Peyer's patch (tissue), 4 donors: ENCODE results near the gene EMC7. TPM values are rescaled to one million over a fixed set of nuclear protein-coding genes. Genes with fewer than 3 reads are reported as not detected.

Experiments used
- DNase-seq, 3 donors: peaks; one replicate each; pipeline ENCODE4 v3.0.0-alpha.2; 2017 to 2019
- H3K27ac ChIP-seq, 4 donors: fragments of 200-600 bp; sonication (generic); one replicate each; pipeline ENCODE4 v1.5.1; 2016 to 2019
- H3K27me3 ChIP-seq, 2 donors: fragments of 200-600 bp; sonication (generic); one replicate each; pipeline ENCODE4 v1.5.1; 2019
- H3K36me3 ChIP-seq, 3 donors: fragments of 200-600 bp; sonication (generic); one replicate each; pipeline ENCODE4 v1.5.1; 2016 to 2019
- H3K4me1 ChIP-seq, 4 donors: fragments of 200-600 bp; sonication (generic); one replicate each; pipeline ENCODE4 v1.5.1; 2016 to 2019
- H3K4me3 ChIP-seq, 4 donors: fragments of 200-600 bp; sonication (generic); 1 replicate in 3 of 4; 2 replicates in 1 of 4; pipeline ENCODE4 v1.5.1; 2016 to 2019; ENCODE audit warnings: mild to moderate bottlenecking in 1 of 4
- H3K9me3 ChIP-seq, 4 donors: fragments of 200-600 bp; sonication (generic); one replicate each; pipeline ENCODE4 v1.5.1; 2016 to 2019; ENCODE audit warnings: mild to moderate bottlenecking in 1 of 4
- POLR2A ChIP-seq, 2 donors: fragments of 450-650 bp; IDR thresholded peaks; one replicate each; pipeline ENCODE4 v1.5.1; 2017; ENCODE audit warnings: antibody characterized with exemption in 2 of 2, mild to moderate bottlenecking in 2 of 2, moderate library complexity in 2 of 2
- total RNA-seq, 4 donors: library from RNA; depleted of rRNA; stranded (reverse); fragments of >200 nt; gene quantifications; one replicate each; pipeline ENCODE4 v1.1.0, GENCODE V29; 2016
- TF ChIP-seq, protein P1 (sequence below), 6 experiments: fragments of 450-650 bp in 4 of 6; fragments of 200-600 bp in 2 of 6; sonication (generic) in 1 of 6; IDR thresholded peaks; one replicate each; pipeline ENCODE4 v1.5.1; 2017 to 2019; ENCODE audit warnings: antibody characterized with exemption in 6 of 6, mild to moderate bottlenecking in 3 of 6, moderate library complexity in 1 of 6

Gene EMC7
- total RNA-seq, 4 donors from 2014 or later = 20.5 to 29.8 (median 29.2) TPM; not detected in 1

DNA sequence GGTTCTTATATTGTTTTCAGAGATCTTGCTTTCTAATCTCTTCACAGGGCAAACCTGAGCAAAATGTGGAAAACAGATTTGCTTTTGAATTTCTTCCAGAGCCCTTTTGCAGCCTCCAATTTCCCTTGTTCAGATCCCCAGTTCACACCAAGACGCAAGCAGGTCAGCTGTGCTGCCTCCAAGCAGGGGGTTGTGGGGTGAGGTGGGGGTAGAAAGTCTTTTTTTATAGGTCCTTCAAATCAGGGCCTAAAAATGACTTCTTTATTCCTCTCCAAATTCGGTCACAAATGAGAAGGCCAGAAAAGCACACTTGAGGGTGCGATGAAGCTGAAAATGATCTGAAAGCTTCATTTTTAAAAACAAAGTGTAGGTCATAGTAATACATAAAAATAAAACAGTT is 36.4 kb downstream of the EMC7 start:
- TF ChIP-seq POLR2A (IDR thresholded peaks at IDR 0.05) = no peak
- TF ChIP-seq, protein P1, sequence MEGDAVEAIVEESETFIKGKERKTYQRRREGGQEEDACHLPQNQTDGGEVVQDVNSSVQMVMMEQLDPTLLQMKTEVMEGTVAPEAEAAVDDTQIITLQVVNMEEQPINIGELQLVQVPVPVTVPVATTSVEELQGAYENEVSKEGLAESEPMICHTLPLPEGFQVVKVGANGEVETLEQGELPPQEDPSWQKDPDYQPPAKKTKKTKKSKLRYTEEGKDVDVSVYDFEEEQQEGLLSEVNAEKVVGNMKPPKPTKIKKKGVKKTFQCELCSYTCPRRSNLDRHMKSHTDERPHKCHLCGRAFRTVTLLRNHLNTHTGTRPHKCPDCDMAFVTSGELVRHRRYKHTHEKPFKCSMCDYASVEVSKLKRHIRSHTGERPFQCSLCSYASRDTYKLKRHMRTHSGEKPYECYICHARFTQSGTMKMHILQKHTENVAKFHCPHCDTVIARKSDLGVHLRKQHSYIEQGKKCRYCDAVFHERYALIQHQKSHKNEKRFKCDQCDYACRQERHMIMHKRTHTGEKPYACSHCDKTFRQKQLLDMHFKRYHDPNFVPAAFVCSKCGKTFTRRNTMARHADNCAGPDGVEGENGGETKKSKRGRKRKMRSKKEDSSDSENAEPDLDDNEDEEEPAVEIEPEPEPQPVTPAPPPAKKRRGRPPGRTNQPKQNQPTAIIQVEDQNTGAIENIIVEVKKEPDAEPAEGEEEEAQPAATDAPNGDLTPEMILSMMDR (IDR thresholded peaks at IDR 0.05) = no peak
- Histone ChIP-seq H3K36me3 (no peaks in the 10 kb centered on the region), H3K27me3 (no peaks in the 10 kb centered on the region), H3K4me1 (no peaks in the 10 kb centered on the region), H3K27ac (no peak overlapping the region), H3K4me3 (no peak overlapping the region), H3K9me3 (no peaks in the 10 kb centered on the region)
- DNase-seq = no peak

DNA sequence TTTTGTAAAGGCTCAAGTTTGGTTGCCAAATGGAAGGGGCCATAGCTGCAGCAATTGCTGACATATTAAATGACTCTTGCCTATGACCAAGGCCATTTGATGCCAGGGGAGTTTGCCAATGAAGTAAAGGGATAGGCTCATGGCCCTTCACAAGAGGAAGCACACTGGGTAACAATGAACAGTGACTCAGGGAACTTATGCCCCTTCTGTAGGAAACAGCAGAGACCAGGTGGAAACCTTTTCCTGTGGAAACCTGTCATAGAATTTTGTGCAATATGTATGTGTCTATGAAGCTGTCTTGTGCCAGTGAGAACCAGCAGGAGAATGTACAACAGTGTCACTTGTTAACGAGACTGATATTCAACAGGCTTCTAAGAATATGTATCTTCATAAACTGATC is 37.2 kb downstream of the EMC7 start:
- Histone ChIP-seq H3K27me3 (no peaks in the 10 kb centered on the region), H3K27ac (no peak overlapping the region), H3K36me3 (no peaks in the 10 kb centered on the region), H3K4me3 (no peak overlapping the region), H3K4me1 (no peaks in the 10 kb centered on the region), H3K9me3 (no peaks in the 10 kb centered on the region)
- DNase-seq = no peak
- no peak for TF ChIP-seq POLR2A (IDR thresholded peaks at IDR 0.05)
- TF ChIP-seq, protein P1 (IDR thresholded peaks at IDR 0.05) = no peak

DNA sequence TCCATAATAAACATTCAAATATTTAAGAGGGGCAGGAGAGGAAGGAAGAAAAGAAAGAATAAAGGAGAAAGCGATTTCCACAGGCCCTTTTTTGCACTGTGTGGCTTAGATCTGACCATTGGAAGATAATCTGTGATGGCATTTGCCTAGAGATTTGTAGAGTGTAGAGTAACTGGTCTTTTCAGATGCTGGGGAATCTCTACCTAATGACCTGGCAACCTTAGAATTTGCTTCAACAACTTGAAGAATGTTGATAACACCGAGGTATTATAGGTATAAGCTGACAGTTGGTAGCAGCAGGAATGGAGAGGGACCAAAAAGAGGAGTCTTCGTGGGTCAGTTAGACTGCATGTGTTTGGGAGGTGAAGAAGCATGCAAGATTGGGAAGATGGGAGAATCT is 41.7 kb downstream of the EMC7 start:
- no peak for TF ChIP-seq POLR2A (IDR thresholded peaks at IDR 0.05)
- TF ChIP-seq, protein P1 (IDR thresholded peaks at IDR 0.05) = no peak
- no peaks in the 10 kb centered on the region for H3K9me3 ChIP-seq
- no peaks in the 10 kb centered on the region for H3K4me1 ChIP-seq
- no peak overlapping the region for H3K4me3 ChIP-seq
- no peaks in the 10 kb centered on the region for H3K27me3 ChIP-seq
- H3K27ac ChIP-seq = no peak overlapping the region
- DNase-seq = no peak
- no peaks in the 10 kb centered on the region for H3K36me3 ChIP-seq

DNA sequence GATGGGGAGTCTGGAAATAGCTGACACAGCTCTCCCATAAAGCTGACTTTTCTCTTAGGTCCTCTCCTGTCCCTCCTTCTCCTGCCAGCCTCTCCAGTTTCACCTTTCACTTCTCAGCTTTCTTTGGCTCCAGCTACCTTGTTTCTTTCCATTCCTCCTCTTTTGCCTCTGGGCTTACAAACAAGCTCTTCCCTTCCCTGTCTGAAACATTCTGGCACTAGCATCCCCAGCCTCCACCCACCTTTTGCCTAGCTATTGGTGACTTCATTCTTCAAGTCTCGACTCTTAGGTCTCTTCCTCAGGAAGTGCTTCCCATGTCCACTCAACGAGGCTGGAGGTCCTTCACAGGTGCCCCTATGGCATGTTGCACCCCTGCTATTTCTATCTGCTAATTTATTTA is 42.2 kb downstream of the EMC7 start:
- no peaks in the 10 kb centered on the region for H3K4me1 ChIP-seq
- TF ChIP-seq POLR2A (IDR thresholded peaks at IDR 0.05) = no peak
- TF ChIP-seq, protein P1 (IDR thresholded peaks at IDR 0.05) = no peak

DNA sequence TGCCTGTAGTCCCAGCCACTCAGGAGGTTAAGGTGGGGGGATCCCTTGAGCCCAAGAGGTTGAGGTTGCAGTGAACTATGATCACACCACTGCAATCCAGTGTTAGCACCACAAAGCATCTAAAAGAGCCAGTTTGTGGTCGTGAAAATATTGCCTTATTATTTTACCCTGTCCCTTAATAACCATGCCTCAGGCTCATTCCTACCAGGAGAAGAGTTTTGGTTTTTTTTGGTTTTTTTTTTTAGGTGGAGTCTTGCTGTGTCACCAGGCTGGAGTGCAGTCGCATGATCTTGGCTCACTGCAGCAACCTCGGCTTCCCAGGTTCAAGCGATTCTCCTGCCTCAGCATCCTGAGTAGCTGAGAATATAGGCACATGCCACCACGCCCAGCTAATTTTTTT is 44.8 kb downstream of the EMC7 start:
- Histone ChIP-seq H3K36me3 (no peaks in the 10 kb centered on the region), H3K27me3 (no peaks in the 10 kb centered on the region), H3K4me1 (no peaks in the 10 kb centered on the region), H3K9me3 (no peaks in the 10 kb centered on the region), H3K4me3 (no peak overlapping the region), H3K27ac (no peak overlapping the region)
- TF ChIP-seq, protein P1 (IDR thresholded peaks at IDR 0.05) = no peak
- no peak for DNase-seq

More for the DNA sequence above, 42.2 kb downstream of the EMC7 start:
- Histone ChIP-seq H3K27ac (no peak overlapping the region), H3K27me3 (no peaks in the 10 kb centered on the region), H3K9me3 (no peaks in the 10 kb centered on the region), H3K4me3 (no peak overlapping the region), H3K36me3 (no peaks in the 10 kb centered on the region)
- DNase-seq = no peak
